Measurements from ENCODE around the gene FASN.

DNA sequence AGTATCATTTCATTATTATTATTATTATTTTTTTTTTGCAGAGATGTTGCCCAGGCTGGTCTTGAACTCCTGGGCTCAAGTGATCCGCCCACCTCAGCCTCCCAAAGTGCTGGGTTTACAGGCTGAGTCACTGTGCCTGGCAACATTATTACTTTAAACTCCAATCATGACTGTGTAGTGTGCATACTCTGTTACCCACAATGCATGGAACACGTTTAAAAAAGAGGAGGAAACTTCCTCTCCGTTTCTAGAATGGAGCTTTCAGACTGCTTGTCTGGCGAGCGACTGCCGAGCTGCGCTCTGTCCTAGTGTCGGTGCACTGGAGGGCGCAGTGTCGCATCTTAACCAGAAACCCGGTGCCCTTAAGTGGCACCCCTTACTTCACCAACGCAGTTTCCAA is 22.1 kb upstream of the FASN start:
- TF ChIP-seq EZH2 (IDR thresholded peaks at IDR 0.05; ENCODE audit: insufficient read depth, poor library complexity, severe bottlenecking) (no peak), EZH2phosphoT487 (IDR thresholded peaks at IDR 0.05; ENCODE audit: insufficient read depth, low read depth) (no peak)

All from GM23248 (cell line).